BJ (cell line): Measurements from ENCODE around the gene DNAH10. TPM values are rescaled to one million over a fixed set of nuclear protein-coding genes. Genes with fewer than 3 reads are reported as not detected.

Source experiments
- CTCF ChIA-PET: fragments of 350-600 bp; formaldehyde crosslinking; extraction: SDS; loops from one replicate; lab custom pipeline; 2021; ENCODE audit warnings: antibody characterized with exemption, inconsistent platforms; lab: Yijun Ruan, JAX
- POLR2A ChIA-PET: fragments of 300-600 bp; sonication (Branson Sonifier 250); formaldehyde crosslinking; extraction: SDS; loops from one replicate; lab custom pipeline; 2021; ENCODE audit warnings: antibody characterized with exemption; lab: Charles Lee
- DNase-seq: peaks from one replicate; pipeline ENCODE4 v3.0.0-alpha.2; 2011; ENCODE audit warnings: low read depth
- H3K27me3 ChIP-seq: 2 replicates; pipeline ENCODE4 v1.6.0; 2011; ENCODE audit warnings: low read length; ENCODE audit not compliant: control insufficient read depth, insufficient read depth
- H3K36me3 ChIP-seq: 2 replicates; pipeline ENCODE4 v1.5.1; 2011; ENCODE audit warnings: low read length; ENCODE audit not compliant: control insufficient read depth, insufficient read depth
- H3K4me3 ChIP-seq: 2 replicates; pipeline ENCODE4 v1.5.1; 2011; ENCODE audit warnings: low read depth, mild to moderate bottlenecking, control low read depth, low read length
- CTCF ChIP-seq: IDR thresholded peaks from 2 replicates; pipeline ENCODE4 v1.5.1; 2011; ENCODE audit warnings: low read depth, mild to moderate bottlenecking, control low read depth, inconsistent platforms, low read length, moderate library complexity; ENCODE audit not compliant: insufficient read depth
- polyA plus RNA-seq: library from polyadenylated mRNA; depleted of rRNA; stranded (reverse); fragments of >200 nt; gene quantifications from 2 replicates; pipeline ENCODE4 v1.2.3, GENCODE V29; 2011

DNAH10 gene
- polyA plus RNA-seq, 1 experiment = 0.61 TPM

DNA sequence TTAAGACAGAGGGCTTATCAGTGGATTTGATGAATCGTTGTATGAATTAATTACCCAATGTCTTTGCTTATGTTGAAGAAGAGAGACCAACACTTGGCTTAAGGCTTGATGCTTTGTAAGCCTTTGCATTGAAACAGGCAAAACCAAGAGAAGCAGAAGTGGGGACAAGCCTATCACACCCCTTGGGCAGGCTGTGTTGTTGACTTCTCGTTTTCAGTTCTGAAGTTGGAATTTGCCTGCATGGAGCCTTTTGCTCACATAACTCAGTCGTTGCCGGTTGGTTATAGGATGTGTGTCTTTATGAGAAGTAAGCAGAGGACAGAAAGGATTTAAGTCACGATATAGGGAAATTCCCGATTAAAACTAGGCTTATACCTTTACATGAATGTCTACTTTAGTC is 115.9 kb downstream of the DNAH10 start:
- Histone ChIP-seq H3K36me3 (no peaks in the 10 kb centered on the region), H3K27me3 (peaks cover 3% of the 10 kb centered on the region; the same call in 1 of the 2 replicates), H3K4me3 (no peak overlapping the region)
- no peak for DNase-seq
- no peak for TF ChIP-seq CTCF
- CTCF ChIA-PET = no interaction called here
- POLR2A ChIA-PET = no interaction called here

DNA sequence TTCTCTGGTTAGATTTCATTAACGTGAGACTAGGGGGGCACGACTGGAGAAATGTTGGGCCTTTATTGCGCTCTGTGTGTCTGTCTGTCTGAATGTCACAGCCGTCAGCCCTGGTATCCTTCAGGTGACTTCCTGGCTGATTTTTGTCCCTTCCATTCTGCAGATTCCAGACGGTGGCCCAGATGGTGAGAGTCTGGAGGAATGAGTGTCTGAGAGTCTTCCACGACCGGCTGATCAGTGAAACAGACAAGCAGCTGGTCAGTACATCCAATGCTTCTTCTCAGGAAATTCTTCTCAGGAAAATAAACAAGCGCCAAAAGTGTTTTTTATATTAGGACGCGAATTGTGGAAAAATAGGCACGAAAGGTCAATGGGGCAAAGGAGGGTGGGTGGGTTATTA is 117.0 kb downstream of the DNAH10 start:
- Histone ChIP-seq H3K36me3 (no peaks in the 10 kb centered on the region), H3K27me3 (peaks cover 4% of the 10 kb centered on the region; the same call in 1 of the 2 replicates), H3K4me3 (no peak overlapping the region)
- no peak for DNase-seq
- TF ChIP-seq CTCF = no peak
- ChIA-PET POLR2A (no interaction called here), CTCF (no interaction called here)

DNA sequence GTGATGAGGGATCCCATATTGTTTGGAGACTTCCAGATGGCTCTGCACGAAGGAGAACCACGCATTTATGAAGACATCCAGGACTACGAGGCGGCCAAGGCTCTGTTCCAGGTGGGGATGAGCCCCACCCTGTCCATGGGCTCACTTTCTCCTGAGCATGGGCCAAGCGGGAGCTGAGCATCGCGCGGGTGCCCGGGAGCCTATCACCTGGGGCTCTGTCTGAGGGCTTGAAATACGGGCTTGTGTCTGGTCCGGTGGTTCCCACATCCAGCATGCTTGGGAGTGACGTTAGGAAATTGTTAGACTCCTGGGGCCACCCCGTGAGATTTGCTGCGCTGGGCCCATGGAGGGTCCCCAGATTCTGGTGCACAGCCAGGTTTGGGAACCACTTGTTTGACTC is 117.6 kb downstream of the DNAH10 start:
- peaks cover 4% of the 10 kb centered on the region; the same call in 1 of the 2 replicates for H3K27me3 ChIP-seq
- POLR2A ChIA-PET = no interaction called here
- no peak for DNase-seq
- no peak overlapping the region for H3K4me3 ChIP-seq
- TF ChIP-seq CTCF = no peak
- no peaks in the 10 kb centered on the region for H3K36me3 ChIP-seq
- CTCF ChIA-PET = no interaction called here

DNA sequence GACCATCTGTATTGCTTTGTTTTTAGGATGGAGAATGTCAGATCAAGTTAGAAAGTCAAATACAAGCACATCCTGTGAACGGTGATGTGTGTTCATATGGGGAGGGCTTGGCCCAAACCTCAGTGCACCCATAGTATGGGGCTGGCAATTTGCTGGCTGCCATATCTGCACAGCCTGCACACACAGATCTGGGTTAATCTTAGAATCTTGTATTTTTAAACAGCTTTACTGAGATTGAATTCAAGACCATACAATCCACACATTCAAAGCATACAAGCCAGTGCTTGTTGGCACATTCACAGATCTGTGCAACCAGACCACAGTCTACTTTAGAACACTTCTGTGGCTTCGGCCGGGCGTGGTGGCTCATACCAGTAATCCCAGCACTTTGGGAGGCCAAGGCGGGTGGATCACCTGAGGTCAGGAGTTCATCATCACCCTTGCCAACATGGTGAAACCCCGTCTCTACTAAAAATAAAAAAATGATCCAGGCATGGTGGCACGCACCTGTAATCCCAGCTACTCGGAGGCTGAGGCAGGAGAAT is 120.1 kb downstream of the DNAH10 start:
- no peak for DNase-seq
- no peak overlapping the region for H3K4me3 ChIP-seq
- ChIA-PET CTCF (no interaction called here), POLR2A (no interaction called here)
- TF ChIP-seq CTCF = no peak
- peaks cover 8% of the 10 kb centered on the region for H3K27me3 ChIP-seq
- H3K36me3 ChIP-seq = no peaks in the 10 kb centered on the region

DNA sequence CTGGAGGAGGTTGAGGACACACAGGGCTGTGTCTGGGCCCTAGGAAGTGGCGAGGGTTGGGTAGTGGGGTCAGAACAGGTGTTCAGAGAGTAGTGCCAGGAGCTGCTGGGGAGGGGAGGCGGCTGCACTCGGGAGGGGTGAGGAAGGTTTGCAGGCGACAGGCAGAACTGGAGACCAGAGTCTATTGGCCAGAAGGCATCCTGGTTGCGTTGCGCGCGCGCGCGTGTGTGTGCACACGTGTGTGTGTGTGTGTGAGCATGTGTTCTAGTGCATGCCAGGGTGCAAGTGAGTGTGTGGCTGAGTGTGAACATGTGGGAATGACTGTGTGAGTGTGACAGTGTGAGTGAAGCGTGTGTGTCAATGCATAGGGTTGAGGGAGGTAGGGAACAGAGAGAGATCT is 124.2 kb downstream of the DNAH10 start:
- Histone ChIP-seq H3K36me3 (no peaks in the 10 kb centered on the region), H3K27me3 (peaks cover 13% of the 10 kb centered on the region), H3K4me3 (no peak overlapping the region)
- ChIA-PET POLR2A (no interaction called here), CTCF (interaction anchor here (1.3 kb wide), 1 partner anchor 19 kb away, joined by 3 read pairs; no protein-coding TSS in a partner anchor)
- DNase-seq = no peak
- TF ChIP-seq CTCF = no peak
